PC-9 (cell line): ENCODE measurements around the gene HLX.

Experiments used
- CTCF ChIP-seq: fragments of 200-600 bp; sonication (generic); conservative IDR thresholded peaks from 2 replicates; pipeline ENCODE4 v1.6.1; 2017; ENCODE audit warnings: mixed run types, antibody characterized with exemption, mild to moderate bottlenecking, moderate library complexity
- EZH2 ChIP-seq: fragments of 200-600 bp; sonication (generic); IDR thresholded peaks from 2 replicates; pipeline ENCODE4 v1.8.0; 2017; ENCODE audit warnings: antibody characterized with exemption, low read depth

- no peak for TF ChIP-seq CTCF
- TF ChIP-seq EZH2, result no peak
These were observed 23.7 kb downstream of the HLX start for GRCh38 chr1:220902916-220903315.
